Measurements from ENCODE around the gene GPR15.

- no peak for TF ChIP-seq CTCF (IDR thresholded peaks at IDR 0.05)
- TF ChIP-seq EP300 (IDR thresholded peaks at IDR 0.05), result no peak
- no peak for TF ChIP-seq POLR2A (IDR thresholded peaks at IDR 0.05)
Observed at GRCh38 chr3:98551236-98551635, 19.5 kb downstream of the GPR15 start.
